Tibial nerve (tissue), 4 donors: ENCODE data around the gene USP46. TPM values are rescaled to one million over a fixed set of nuclear protein-coding genes. Genes with fewer than 3 reads are reported as not detected.

Source experiments
- DNase-seq, 2 donors: peaks; one replicate each; pipeline ENCODE4 v3.0.0-alpha.2; 2019; ENCODE audit warnings: low spot score in 2 of 2
- H3K27ac ChIP-seq, 4 donors: fragments of 200-600 bp; sonication (generic) in 3 of 4; one replicate each; pipeline ENCODE4 v1.5.1; 2017 to 2019; ENCODE audit warnings: mild to moderate bottlenecking in 1 of 4
- H3K27me3 ChIP-seq, 2 donors: fragments of 200-600 bp; sonication (generic) in 1 of 2; one replicate each; pipeline versions ENCODE4 v1.5.1 to v1.6.0; 2017 to 2019
- H3K36me3 ChIP-seq, 3 donors: fragments of 200-600 bp; sonication (generic); one replicate each; pipeline ENCODE4 v1.5.1; 2018 to 2019
- H3K4me1 ChIP-seq, 4 donors: fragments of 200-600 bp; sonication (generic) in 3 of 4; one replicate each; pipeline ENCODE4 v1.5.1; 2017 to 2019
- H3K4me3 ChIP-seq, 4 donors: fragments of 200-600 bp; sonication (generic) in 3 of 4; one replicate each; pipeline ENCODE4 v1.5.1; 2017 to 2019; ENCODE audit warnings: mild to moderate bottlenecking in 1 of 4, moderate library complexity in 1 of 4
- H3K9me3 ChIP-seq, 4 donors: fragments of 200-600 bp; sonication (generic) in 3 of 4; one replicate each; pipeline ENCODE4 v1.5.1; 2017 to 2019
- EP300 ChIP-seq, 2 donors: sonication (generic); formaldehyde crosslinking; IDR thresholded peaks; one replicate each; pipeline ENCODE4 v1.6.1; 2017; ENCODE audit warnings: antibody characterized with exemption in 2 of 2, mild to moderate bottlenecking in 1 of 2
- POLR2A ChIP-seq, 2 donors: fragments of 450-650 bp; IDR thresholded peaks; one replicate each; pipeline ENCODE4 v1.6.1; 2017; ENCODE audit warnings: antibody characterized with exemption in 2 of 2, mild to moderate bottlenecking in 2 of 2, moderate library complexity in 2 of 2
- WGBS, 2 donors: methylation state at CpG; one replicate each; pipeline ENCODE4 v1.1.5; 2018; 5-methylcytosine and 5-hydroxymethylcytosine counted together
- total RNA-seq, 4 donors: library from RNA; depleted of rRNA; stranded (reverse); fragments of >200 nt; gene quantifications; one replicate each; pipeline ENCODE4 v1.1.0, GENCODE V29; 2016
- TF ChIP-seq, protein P1 (sequence below), 5 experiments: fragments of 200-600 bp in 3 of 5; fragments of 450-650 bp in 2 of 5; sonication (generic) in 3 of 5; IDR thresholded peaks; one replicate each; pipeline ENCODE4 v1.5.1; 2016 to 2019; ENCODE audit warnings: antibody characterized with exemption in 5 of 5, mild to moderate bottlenecking in 3 of 5, moderate library complexity in 2 of 5

Gene USP46
- total RNA-seq, 4 donors from 2014 or later: 28.2 to 55.5 (median 37.9) TPM

DNA sequence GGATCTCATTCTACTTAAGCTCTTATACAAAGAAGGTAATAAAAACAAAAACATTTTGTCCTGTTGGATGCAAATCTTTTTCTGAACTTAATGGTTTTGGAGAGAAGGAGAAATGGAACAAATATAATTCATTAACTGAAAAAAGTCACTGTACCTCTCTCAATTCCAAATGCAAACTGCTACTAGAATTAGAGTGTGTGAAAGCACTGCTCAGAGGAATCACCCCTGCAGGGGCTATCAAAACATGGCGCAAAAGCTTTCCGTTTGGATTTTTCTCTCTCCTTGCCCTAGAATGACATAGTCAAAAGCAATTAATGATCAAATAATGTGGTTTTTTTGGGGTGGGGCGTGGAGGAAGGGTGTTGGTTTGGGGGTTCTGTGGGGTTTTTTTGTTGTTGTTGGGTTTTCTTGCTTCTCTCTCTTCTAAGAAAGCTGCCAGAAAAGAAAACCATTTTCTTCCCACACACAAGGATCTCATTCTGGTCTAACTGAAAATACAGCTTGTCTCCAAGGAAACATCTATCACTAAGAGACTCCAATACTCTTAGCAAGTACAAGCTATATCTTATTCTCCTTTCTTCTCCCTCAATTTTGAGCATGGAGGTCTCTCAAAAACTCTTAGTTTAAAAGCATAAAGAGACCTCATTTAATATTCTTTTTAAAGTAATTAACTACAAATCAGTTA is 41.6 kb downstream of the USP46 start:
- no peaks in the 10 kb centered on the region for H3K9me3 ChIP-seq
- no peaks in the 10 kb centered on the region for H3K27me3 ChIP-seq
- H3K27ac ChIP-seq: no peak overlapping the region
- WGBS, 2 donors: 50 to 53% methylated on average over 3 of the region's 3 CpGs
- TF ChIP-seq, protein P1, sequence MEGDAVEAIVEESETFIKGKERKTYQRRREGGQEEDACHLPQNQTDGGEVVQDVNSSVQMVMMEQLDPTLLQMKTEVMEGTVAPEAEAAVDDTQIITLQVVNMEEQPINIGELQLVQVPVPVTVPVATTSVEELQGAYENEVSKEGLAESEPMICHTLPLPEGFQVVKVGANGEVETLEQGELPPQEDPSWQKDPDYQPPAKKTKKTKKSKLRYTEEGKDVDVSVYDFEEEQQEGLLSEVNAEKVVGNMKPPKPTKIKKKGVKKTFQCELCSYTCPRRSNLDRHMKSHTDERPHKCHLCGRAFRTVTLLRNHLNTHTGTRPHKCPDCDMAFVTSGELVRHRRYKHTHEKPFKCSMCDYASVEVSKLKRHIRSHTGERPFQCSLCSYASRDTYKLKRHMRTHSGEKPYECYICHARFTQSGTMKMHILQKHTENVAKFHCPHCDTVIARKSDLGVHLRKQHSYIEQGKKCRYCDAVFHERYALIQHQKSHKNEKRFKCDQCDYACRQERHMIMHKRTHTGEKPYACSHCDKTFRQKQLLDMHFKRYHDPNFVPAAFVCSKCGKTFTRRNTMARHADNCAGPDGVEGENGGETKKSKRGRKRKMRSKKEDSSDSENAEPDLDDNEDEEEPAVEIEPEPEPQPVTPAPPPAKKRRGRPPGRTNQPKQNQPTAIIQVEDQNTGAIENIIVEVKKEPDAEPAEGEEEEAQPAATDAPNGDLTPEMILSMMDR (IDR thresholded peaks at IDR 0.05): no peak
- no peak for TF ChIP-seq EP300 (IDR thresholded peaks at IDR 0.05)
- TF ChIP-seq POLR2A (IDR thresholded peaks at IDR 0.05): no peak
- H3K4me3 ChIP-seq: no peak overlapping the region
- peaks cover 0 to 19% (median 0%) of the 10 kb centered on the region in 3 donors for H3K36me3 ChIP-seq
- no peak for DNase-seq
- H3K4me1 ChIP-seq: peaks cover 0 to 19% (median 0%) of the 10 kb centered on the region in 4 donors

DNA sequence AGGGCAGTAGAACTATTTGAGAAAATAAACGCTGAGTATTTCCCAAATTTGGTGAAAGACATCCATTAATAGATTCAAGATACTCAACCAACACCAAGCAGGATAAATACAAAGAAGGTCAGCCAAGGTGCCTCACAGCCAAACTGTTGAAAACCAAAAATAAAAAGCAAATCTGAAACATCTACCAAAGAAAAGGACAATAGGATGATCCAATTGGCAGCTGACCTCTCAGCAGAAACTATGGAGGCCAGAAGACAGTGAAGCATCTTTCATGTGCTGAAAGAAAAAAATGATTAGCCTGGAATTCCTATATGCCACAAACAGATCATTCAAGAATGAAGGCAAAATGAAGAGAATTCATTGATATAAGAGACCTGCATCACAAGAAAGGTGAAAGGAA is 44.9 kb downstream of the USP46 start:
- Histone ChIP-seq H3K4me1 (peaks cover 0 to 12% (median 0%) of the 10 kb centered on the region in 4 donors), H3K36me3 (peaks cover 0 to 42% (median 0%) of the 10 kb centered on the region in 3 donors), H3K27me3 (no peaks in the 10 kb centered on the region), H3K27ac (no peak overlapping the region), H3K9me3 (no peaks in the 10 kb centered on the region), H3K4me3 (no peak overlapping the region)
- WGBS, 2 donors: 89 to 100% methylated on average over 1 of the region's 1 CpG
- no peak for DNase-seq
- TF ChIP-seq EP300 (IDR thresholded peaks at IDR 0.05) (no peak), POLR2A (IDR thresholded peaks at IDR 0.05) (no peak)
- TF ChIP-seq, protein P1 (IDR thresholded peaks at IDR 0.05): no peak

DNA sequence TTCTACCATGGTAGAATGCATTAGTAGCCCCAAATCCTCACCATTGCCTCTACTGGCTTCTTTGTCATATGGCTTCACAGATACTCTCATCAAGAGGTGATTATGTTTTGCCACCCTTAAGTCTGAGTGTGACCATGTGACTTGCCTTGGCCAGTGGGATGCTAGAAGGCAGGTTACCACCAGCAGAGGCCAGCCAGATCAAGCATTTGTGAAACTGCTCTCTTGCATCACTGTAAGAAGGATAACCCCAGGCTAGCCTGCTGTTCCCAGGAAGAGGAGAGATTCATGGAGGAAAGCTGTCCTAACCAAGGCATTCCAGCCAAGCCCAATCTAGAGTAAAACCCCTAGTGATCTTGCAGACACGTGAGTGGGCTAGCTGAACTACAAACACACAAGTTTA is 46.8 kb downstream of the USP46 start:
- Histone ChIP-seq H3K27me3 (no peaks in the 10 kb centered on the region), H3K27ac (no peak overlapping the region), H3K36me3 (peaks cover 0 to 60% (median 0%) of the 10 kb centered on the region in 3 donors), H3K4me3 (no peak overlapping the region), H3K9me3 (no peaks in the 10 kb centered on the region), H3K4me1 (peaks cover 0 to 2% (median 0%) of the 10 kb centered on the region in 4 donors)
- DNase-seq: no peak
- WGBS, 2 donors: 93 to 100% methylated on average over 1 of the region's 1 CpG
- no peak for TF ChIP-seq EP300 (IDR thresholded peaks at IDR 0.05)
- TF ChIP-seq, protein P1 (IDR thresholded peaks at IDR 0.05): no peak
- no peak for TF ChIP-seq POLR2A (IDR thresholded peaks at IDR 0.05)

DNA sequence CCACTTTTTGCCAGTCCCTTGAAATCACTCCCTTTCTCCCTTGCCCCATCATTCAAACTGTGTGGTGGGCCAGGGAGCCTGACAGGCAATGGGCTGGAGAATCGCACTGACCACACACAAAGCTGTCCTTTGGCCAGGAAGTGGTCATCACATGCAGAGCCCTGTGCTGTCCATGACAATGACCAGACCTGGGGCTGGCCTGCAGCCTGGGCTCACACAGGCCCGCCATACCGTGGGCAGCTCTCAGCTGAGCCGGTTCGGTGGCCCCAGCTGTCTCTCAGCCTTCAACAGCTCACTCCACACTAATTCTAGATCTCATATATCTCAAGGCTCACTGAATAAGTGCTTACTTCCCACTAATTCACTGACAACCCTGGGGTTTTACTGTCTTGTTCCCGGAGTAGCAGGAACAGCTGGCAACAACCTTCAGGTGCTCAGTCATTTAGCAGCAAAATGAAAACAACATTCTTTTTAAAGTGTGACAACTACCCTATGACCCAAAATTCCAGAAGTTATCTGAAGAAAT is 48.0 kb downstream of the USP46 start:
- no peak for TF ChIP-seq POLR2A (IDR thresholded peaks at IDR 0.05)
- TF ChIP-seq, protein P1 (IDR thresholded peaks at IDR 0.05): no peak
- no peak for TF ChIP-seq EP300 (IDR thresholded peaks at IDR 0.05)
- WGBS, 2 donors: 88 to 89% methylated on average over 6 of the region's 6 CpGs
- peaks cover 0 to 68% (median 0%) of the 10 kb centered on the region in 3 donors for H3K36me3 ChIP-seq
- H3K4me3 ChIP-seq: no peak overlapping the region
- no peak for DNase-seq
- H3K4me1 ChIP-seq: no peaks in the 10 kb centered on the region
- no peaks in the 10 kb centered on the region for H3K27me3 ChIP-seq
- H3K9me3 ChIP-seq: no peaks in the 10 kb centered on the region
- no peak overlapping the region for H3K27ac ChIP-seq

DNA sequence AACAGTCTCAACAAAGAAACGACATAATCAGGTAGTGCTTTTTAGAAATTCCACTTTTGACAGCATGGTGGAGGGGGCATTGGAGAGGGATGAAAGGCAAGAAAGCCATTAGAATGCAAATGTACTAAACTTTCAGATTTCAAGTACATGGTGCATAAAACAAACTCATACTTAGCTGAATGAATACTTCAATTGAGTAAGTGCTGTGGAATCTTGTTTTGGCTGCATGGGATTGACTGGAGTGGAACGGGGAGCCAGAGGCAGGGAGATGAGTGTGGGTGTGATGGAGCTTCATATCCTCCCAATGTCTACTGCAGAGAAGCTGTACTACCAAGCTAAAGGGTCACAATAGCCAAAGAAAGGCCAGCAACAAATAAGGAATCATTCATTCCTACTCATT is 52.4 kb downstream of the USP46 start:
- H3K4me3 ChIP-seq: no peak overlapping the region
- H3K4me1 ChIP-seq: no peaks in the 10 kb centered on the region
- no peak for TF ChIP-seq EP300 (IDR thresholded peaks at IDR 0.05)
- TF ChIP-seq, protein P1 (IDR thresholded peaks at IDR 0.05): no peak
- TF ChIP-seq POLR2A (IDR thresholded peaks at IDR 0.05): no peak
- 63 to 71% methylated on average over 2 of the region's 2 CpGs for WGBS, 2 donors
- H3K9me3 ChIP-seq: no peaks in the 10 kb centered on the region
- no peak for DNase-seq
- no peaks in the 10 kb centered on the region for H3K27me3 ChIP-seq
- H3K36me3 ChIP-seq: peaks cover 0 to 83% (median 0%) of the 10 kb centered on the region in 3 donors
- H3K27ac ChIP-seq: no peak overlapping the region
